ENCODE results near the gene IGF1.

DNA sequence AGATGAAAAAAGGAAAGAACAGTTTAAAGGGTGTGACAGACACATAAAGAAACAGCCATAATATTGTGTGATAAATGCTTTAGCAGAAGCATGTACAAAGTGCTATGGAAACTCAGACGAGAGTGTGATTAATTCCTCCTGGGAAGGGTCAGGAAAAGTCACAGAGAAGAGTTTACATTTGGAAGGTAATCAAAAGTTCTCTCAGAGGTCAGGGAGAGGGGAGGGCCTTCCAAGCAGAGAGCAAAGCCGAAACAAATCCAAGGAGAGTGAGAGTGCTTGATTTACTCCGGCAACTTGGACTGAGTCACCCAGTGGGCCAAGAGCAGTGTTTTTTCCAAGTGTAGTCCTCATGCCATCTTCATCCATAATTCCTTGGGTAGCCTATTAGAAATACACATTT lies 108.3 kb downstream of the IGF1 start:
- TF ChIP-seq EZH2phosphoT487 (IDR thresholded peaks at IDR 0.05; ENCODE audit: borderline replicate concordance): no peak
- TF ChIP-seq, protein P1, sequence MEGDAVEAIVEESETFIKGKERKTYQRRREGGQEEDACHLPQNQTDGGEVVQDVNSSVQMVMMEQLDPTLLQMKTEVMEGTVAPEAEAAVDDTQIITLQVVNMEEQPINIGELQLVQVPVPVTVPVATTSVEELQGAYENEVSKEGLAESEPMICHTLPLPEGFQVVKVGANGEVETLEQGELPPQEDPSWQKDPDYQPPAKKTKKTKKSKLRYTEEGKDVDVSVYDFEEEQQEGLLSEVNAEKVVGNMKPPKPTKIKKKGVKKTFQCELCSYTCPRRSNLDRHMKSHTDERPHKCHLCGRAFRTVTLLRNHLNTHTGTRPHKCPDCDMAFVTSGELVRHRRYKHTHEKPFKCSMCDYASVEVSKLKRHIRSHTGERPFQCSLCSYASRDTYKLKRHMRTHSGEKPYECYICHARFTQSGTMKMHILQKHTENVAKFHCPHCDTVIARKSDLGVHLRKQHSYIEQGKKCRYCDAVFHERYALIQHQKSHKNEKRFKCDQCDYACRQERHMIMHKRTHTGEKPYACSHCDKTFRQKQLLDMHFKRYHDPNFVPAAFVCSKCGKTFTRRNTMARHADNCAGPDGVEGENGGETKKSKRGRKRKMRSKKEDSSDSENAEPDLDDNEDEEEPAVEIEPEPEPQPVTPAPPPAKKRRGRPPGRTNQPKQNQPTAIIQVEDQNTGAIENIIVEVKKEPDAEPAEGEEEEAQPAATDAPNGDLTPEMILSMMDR (conservative IDR thresholded peaks at IDR 0.05; ENCODE audit: low read length): no peak
